Esophagus squamous epithelium (tissue), 5 donors: ENCODE data around the gene UBE2E1. TPM values are rescaled to one million over a fixed set of nuclear protein-coding genes. Genes with fewer than 3 reads are reported as not detected.

Experiments
- DNase-seq: peaks from one replicate; lab custom pipeline; 2025; lab: John Stamatoyannopoulos, UW
- H3K27ac ChIP-seq, 4 donors: fragments of 200-600 bp; sonication (generic); one replicate each; pipeline ENCODE4 v1.5.1; 2016 to 2019; ENCODE audit warnings: mild to moderate bottlenecking in 1 of 4
- H3K27me3 ChIP-seq, 4 donors: fragments of 200-600 bp; sonication (generic); 1 replicate in 3 of 4; 2 replicates in 1 of 4; pipeline versions ENCODE4 v1.5.1 to v1.6.0; 2017 to 2021; ENCODE audit warnings: antibody characterized with exemption in 1 of 4
- H3K36me3 ChIP-seq, 3 donors: fragments of 200-600 bp; sonication (generic); one replicate each; pipeline ENCODE4 v1.5.1; 2016 to 2019
- H3K4me1 ChIP-seq, 3 donors: fragments of 200-600 bp; sonication (generic); one replicate each; pipeline ENCODE4 v1.5.1; 2017 to 2019
- H3K4me3 ChIP-seq, 4 donors: fragments of 200-600 bp; sonication (generic); 1 replicate in 3 of 4; 2 replicates in 1 of 4; pipeline ENCODE4 v1.5.1; 2016 to 2019; ENCODE audit warnings: mild to moderate bottlenecking in 2 of 4, moderate library complexity in 1 of 4
- H3K9me3 ChIP-seq, 3 donors: fragments of 200-600 bp; sonication (generic); one replicate each; pipeline ENCODE4 v1.5.1; 2016 to 2019
- POLR2A ChIP-seq, 4 donors: fragments of 450-650 bp; IDR thresholded peaks; one replicate each; pipeline ENCODE4 v1.6.1; 2017; ENCODE audit warnings: antibody characterized with exemption in 4 of 4, mild to moderate bottlenecking in 4 of 4, moderate library complexity in 3 of 4
- WGBS, 2 donors: methylation state at CpG; one replicate each; pipeline ENCODE4 v1.1.5; 2018; 5-methylcytosine and 5-hydroxymethylcytosine counted together
- intact Hi-C: fragments of 100-400 bp; cut with DNase I; formaldehyde crosslinking; loops from one replicate; pipeline ENCODE4 v1.15.0; 2022
- total RNA-seq, 4 donors: library from RNA; depleted of rRNA; stranded (reverse); fragments of >200 nt; gene quantifications; one replicate each; pipeline ENCODE4 v1.1.0, GENCODE V29; 2016
- TF ChIP-seq, protein P1 (sequence below), 6 experiments: fragments of 450-650 bp in 4 of 6; fragments of 200-600 bp in 2 of 6; sonication (generic) in 2 of 6; IDR thresholded peaks; one replicate each; pipeline ENCODE4 v1.5.1; 2016 to 2019; ENCODE audit warnings: antibody characterized with exemption in 6 of 6, mild to moderate bottlenecking in 4 of 6, moderate library complexity in 4 of 6
- donor health status: DM: yes; HTN: yes; CAD: no.

UBE2E1 gene
- total RNA-seq, 4 donors from 2014 or later: 83.9 to 115 (median 104) TPM

DNA sequence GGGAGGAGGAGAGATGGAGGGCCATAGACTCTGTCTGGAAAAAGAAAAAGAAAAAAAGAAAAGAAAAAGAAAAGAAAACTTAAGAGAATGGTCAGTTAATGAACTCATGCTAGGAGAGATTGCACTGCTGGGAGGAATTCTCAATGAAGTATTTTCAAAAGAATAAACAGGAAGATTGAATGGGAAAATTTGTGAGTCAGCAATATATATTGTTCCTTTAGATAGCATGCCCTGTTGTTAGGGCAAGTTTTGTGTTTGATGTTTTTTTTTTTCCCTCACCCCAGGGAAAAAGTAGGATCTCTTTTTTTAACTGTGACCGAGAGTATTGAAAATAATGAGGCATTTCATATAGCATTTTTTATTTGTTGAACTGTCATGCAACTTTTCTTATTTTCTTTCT is 131.5 kb downstream of the UBE2E1 start:
- TF ChIP-seq, protein P1, sequence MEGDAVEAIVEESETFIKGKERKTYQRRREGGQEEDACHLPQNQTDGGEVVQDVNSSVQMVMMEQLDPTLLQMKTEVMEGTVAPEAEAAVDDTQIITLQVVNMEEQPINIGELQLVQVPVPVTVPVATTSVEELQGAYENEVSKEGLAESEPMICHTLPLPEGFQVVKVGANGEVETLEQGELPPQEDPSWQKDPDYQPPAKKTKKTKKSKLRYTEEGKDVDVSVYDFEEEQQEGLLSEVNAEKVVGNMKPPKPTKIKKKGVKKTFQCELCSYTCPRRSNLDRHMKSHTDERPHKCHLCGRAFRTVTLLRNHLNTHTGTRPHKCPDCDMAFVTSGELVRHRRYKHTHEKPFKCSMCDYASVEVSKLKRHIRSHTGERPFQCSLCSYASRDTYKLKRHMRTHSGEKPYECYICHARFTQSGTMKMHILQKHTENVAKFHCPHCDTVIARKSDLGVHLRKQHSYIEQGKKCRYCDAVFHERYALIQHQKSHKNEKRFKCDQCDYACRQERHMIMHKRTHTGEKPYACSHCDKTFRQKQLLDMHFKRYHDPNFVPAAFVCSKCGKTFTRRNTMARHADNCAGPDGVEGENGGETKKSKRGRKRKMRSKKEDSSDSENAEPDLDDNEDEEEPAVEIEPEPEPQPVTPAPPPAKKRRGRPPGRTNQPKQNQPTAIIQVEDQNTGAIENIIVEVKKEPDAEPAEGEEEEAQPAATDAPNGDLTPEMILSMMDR (IDR thresholded peaks at IDR 0.05): no peak
- TF ChIP-seq POLR2A (IDR thresholded peaks at IDR 0.05): no peak
- WGBS, 2 donors: 15 to 24% methylated on average over 1 of the region's 1 CpG
- Histone ChIP-seq H3K4me1 (no peaks in the 10 kb centered on the region), H3K9me3 (peaks cover 0 to 3% (median 0%) of the 10 kb centered on the region in 3 donors), H3K36me3 (no peaks in the 10 kb centered on the region), H3K27ac (no peak overlapping the region), H3K4me3 (no peak overlapping the region), H3K27me3 (no peaks in the 10 kb centered on the region)
- DNase-seq: no peak
- intact Hi-C loops: no loop called here

DNA sequence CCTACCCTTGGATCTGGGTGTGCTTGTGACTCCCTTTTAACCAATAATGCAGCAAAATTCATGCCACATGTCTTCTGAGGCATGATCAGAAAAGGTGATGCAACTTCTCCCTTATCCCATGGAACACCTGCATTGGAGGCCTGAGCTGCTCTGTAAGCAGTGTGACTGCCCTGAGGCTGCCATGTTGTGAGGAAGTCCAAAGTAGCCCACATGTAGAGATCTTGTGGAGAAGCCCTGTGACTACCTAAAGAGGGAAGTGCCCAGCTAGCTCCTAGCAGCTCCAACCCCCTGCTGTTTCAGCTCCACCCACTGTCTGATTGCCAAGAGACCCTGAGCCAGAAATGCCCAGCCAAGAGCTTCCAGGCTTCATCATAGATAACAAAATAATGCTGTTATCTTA is 132.9 kb downstream of the UBE2E1 start:
- Histone ChIP-seq H3K36me3 (no peaks in the 10 kb centered on the region), H3K9me3 (peaks cover 0 to 3% (median 0%) of the 10 kb centered on the region in 3 donors), H3K4me1 (no peaks in the 10 kb centered on the region), H3K4me3 (no peak overlapping the region), H3K27me3 (no peaks in the 10 kb centered on the region), H3K27ac (no peak overlapping the region)
- intact Hi-C loops: no loop called here
- no peak for TF ChIP-seq POLR2A (IDR thresholded peaks at IDR 0.05)
- TF ChIP-seq, protein P1 (IDR thresholded peaks at IDR 0.05): no peak
- no peak for DNase-seq

DNA sequence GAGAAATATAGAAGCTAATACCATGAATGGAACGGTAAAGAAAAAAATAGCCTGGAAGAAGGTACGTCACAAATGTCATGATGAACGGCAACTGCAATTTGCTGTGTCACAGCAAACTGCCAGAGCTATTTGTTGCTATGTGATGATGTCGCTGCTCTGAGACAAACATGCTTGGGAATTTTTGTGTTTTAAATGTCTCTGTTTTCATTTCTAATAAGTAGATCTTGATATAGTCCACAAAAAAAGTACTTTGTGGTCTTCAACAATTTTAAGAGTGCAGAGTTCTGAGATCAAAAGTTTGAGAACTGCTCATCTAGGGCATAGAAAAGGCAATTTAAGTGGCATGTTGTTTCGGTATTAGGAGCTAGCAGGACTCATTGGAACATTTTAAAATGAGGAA is 135.0 kb downstream of the UBE2E1 start:
- no peak for TF ChIP-seq POLR2A (IDR thresholded peaks at IDR 0.05)
- TF ChIP-seq, protein P1 (IDR thresholded peaks at IDR 0.05): no peak
- no peak for DNase-seq
- Histone ChIP-seq H3K4me1 (peaks cover 0 to 9% (median 0%) of the 10 kb centered on the region in 3 donors), H3K27ac (no peak overlapping the region), H3K4me3 (no peak overlapping the region), H3K27me3 (no peaks in the 10 kb centered on the region), H3K36me3 (no peaks in the 10 kb centered on the region), H3K9me3 (peaks cover 0 to 3% (median 0%) of the 10 kb centered on the region in 3 donors)
- intact Hi-C loops: no loop called here
- 69 to 81% methylated on average over 5 of the region's 5 CpGs for WGBS, 2 donors

Other genes with a start within 250 kb of the UBE2E1 start
- 10 to 100 TPM in 1 of 4 donors, 1 to 10 TPM in 3; 5.9 to 11.1 (median 8.4) TPM for gene NKIRAS1, start 111.0 kb downstream of the UBE2E1 start, total RNA-seq
- 1,000 to 10,000 TPM; 1,560 to 3,130 (median 2,166) TPM for gene RPL15, start 111.2 kb downstream of the UBE2E1 start, total RNA-seq
- gene NR1D2, start 139.3 kb downstream of the UBE2E1 start, total RNA-seq: 10 to 100 TPM; 10.8 to 34.0 (median 11.6) TPM